ENCODE results near the gene CCDC27.

CCDC27 gene

DNA sequence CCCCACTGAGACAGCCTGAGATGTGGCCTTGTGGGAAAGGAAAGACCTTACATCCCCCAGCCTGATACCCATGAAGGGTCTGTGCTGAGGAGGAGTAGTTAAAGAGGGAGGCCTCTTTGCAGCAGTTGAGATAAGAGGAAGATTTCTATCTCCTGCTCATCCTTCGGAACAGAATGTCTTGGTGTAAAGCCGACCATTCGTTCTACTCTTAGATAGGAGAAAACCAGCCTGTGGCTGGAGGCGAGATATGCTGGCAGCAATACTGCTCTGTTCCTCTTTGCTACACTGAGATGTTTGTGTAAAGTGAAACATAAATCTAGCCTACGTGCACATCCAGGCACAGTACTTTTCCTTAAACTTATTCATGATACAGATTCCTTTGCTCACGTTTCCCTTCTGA is 1.5 kb upstream of the CCDC27 start:
- DNase-seq (ENCODE audit: extremely low read depth in 1 of 2, low read depth in 1 of 2) = no peak

DNA sequence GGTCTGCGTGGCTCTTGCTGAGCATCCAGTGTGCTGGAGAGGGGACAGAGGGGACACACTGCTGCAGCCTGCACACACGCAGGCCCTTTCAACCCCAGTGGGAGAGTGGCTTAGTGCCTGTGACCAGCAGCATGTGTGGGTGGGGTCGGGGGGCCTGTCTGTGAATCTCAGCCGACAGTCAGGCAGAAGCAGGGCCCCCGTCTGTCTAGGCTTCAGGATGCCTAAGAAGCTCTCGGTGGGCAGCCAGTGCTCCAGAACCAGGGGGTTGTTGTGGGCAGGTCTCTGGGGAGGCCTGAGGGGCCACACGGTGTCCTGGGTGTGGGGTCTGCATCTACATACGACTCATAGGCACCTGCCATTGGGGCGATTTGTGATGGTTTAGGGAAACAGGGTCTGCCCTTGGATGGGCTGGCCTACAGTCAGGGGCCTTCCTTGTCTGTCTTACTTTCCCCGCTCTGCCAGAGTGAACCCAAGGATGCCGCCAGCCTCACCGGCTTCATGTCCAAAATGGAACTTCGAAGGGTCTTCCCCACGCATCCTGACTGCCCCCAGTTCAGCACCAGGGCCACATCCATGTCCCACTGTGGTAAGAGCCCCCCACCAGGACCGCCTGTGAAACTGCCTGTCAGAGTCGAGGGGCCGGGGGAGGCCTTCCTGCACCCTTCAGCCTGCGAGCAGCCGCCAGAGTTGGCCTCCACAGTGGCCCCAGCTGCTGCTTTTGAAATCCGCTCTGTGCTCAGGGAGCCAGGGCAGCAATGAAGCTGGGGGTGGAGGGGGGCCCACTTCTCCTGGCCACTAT is 1.6 kb downstream of the CCDC27 start:
- DNase-seq (ENCODE audit: extremely low read depth in 1 of 2, low read depth in 1 of 2) = no peak

DNA sequence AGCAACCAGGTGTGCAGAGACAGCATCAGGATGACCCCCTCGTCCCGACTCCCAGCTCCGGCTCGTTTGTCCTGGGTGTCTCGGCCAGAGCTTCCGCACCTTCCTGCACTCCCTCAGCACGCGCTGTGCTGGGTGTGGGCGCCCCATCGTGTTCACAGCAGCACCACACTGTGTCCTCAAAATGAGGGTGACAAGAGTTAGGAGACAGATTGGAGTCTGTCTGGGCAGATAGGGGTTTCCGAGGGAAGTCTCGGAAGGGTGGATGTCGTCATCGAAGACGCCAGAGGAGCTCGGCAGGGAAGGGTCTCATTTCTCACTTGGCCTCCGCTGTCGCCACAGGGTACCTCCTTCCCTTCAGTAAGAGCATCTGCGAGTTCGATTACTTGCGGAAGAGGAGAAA is 4.1 kb downstream of the CCDC27 start:
- DNase-seq (ENCODE audit: extremely low read depth in 1 of 2, low read depth in 1 of 2) = no peak

- no peak for DNase-seq (ENCODE audit: extremely low read depth in 1 of 2, low read depth in 1 of 2)
Observed at GRCh38 chr1:3759164-3759563, 6.9 kb downstream of the CCDC27 start.

DNA sequence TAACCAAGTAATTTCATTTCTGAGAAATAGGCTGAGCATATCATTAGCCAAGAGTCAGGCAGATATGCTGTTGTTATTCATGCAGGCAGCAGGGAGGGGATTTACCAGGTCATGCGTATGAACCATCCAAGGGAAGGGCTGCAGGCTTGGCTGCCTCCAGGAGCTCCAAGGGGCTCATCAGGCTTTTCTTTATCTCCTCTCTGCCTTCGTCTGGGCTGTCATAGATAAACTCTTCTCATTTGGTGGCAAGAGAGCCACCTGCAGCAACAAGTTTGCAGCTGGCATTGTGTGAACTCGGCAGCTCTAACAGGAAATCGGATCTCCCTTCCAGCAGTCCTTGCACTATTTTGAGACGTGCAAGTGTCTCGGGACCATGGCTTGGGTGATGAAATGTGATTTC is 7.5 kb downstream of the CCDC27 start:
- DNase-seq (ENCODE audit: extremely low read depth in 1 of 2, low read depth in 1 of 2) = no peak

GRCh38 chr1:3761296-3762010 is 9.2 kb downstream of the CCDC27 start:
- DNase-seq (ENCODE audit: extremely low read depth in 1 of 2, low read depth in 1 of 2) = no peak

GRCh38 chr1:3762151-3762872 is 10.1 kb downstream of the CCDC27 start:
- no peak for DNase-seq (ENCODE audit: extremely low read depth in 1 of 2, low read depth in 1 of 2)

DNA sequence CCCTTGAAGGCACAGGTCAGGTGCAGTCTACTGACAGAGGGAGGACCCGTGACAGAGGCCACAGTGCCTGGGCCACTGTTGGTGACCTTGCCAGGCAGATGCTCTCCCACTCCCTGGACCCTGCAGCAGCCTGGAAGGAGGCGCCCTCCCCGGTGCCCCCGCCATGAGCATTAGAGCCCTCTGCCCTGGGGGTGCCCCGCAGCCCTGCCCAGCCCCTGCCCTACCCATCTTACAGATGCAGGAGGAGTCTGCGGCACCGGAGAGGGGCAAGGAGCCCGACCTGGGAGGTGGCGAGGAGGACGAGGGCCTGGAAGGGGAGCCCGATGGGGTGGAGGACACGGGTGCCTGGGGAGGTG is 10.6 kb downstream of the CCDC27 start:
- DNase-seq (ENCODE audit: extremely low read depth in 1 of 2, low read depth in 1 of 2) = no peak

GRCh38 chr1:3763351-3764125 is 11.3 kb downstream of the CCDC27 start:
- no peak for DNase-seq (ENCODE audit: extremely low read depth in 1 of 2, low read depth in 1 of 2)

DNA sequence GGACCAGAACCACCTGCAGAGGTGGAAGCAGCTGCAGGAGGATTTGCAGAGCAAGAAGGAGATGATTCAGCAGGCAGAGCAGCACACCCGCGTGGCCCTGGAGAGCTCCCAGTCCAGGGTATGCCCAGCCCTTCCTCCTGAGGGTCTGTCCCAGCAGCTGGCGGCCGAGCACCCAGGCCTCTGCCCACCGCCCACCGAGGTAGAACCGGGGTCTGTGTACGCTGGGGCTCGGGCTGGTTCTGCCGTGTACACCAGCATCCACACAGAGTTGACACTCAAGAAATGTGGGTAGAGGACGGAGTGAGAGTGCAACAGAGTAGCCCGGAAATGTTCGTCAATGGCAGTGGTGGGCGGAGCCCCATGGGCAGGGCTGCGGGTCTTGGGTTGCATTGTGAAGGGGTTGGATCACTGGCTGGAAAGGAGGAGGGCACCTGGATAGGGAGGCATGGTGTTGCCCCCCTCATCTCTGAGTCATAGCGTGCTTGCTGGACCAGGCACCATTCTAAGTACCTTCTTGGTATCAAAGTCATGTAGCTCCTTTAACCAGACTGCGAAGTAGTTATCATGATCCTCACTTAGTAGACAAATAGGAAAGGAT is 15.2 kb downstream of the CCDC27 start:
- no peak for DNase-seq (ENCODE audit: extremely low read depth in 1 of 2, low read depth in 1 of 2)

- DNase-seq (ENCODE audit: extremely low read depth in 1 of 2, low read depth in 1 of 2) = no peak
Observed at GRCh38 chr1:3768811-3769390, 16.7 kb downstream of the CCDC27 start.

GRCh38 chr1:3770047-3770765 is 18.0 kb downstream of the CCDC27 start:
- no peak for DNase-seq (ENCODE audit: extremely low read depth in 1 of 2, low read depth in 1 of 2)

- no peak for DNase-seq (ENCODE audit: extremely low read depth in 1 of 2, low read depth in 1 of 2)
Observed at GRCh38 chr1:3771108-3772026, 19.1 kb downstream of the CCDC27 start.

GRCh38 chr1:3772027-3772714 is 19.9 kb downstream of the CCDC27 start:
- peak; percentile 66 to 67 for DNase-seq (ENCODE audit: extremely low read depth in 1 of 2, low read depth in 1 of 2)

DNA sequence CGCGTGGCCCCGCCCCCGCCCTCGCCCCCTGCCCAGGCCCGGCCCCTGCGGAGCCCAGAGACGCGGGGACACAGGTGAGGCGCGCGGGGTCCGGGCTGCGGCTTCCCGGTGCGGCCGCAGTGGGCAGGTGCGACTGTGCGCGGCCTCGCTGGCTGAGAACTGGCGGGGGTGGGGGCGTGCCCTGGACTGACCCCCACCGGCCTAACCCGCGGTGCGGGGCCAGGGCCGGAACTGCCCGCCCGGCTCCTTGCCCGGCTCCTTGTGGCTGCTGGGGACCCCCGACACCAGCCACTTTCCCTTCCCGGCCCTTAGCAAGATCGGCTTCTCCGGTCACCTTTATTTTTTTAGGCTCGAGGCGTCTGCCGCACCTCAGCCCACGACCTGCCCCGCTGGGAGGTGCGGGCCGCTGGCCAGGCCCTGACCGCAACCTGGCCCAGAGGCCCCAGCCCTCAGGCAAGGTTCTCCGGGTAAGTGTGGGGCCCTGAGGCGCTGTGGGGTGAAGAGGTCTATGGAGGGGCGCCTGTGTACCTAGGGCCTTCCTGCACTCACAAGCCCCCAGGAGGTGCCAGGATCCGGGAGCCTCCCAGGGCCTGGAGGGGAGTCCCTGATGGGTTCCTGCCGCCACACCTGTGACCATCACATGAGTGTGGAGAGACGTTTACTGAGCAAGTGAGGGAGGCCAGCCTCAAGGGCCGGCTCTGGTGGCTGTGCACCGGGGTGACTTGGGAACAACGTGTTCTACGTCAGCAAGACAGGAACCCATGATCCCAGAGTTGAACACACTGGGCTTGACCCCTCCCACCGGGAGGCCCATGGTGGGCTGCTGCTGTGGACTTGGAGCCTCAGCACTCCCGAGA is 20.7 kb downstream of the CCDC27 start, which contains the start of gene SMIM1:
SMIM1 (plus strand) TSS at position 35 of the 857 bp plus-strand sequence. CDS start 2,625 bp downstream, outside the sequence.
- DNase-seq (ENCODE audit: extremely low read depth in 1 of 2, low read depth in 1 of 2) = no peak

DNA sequence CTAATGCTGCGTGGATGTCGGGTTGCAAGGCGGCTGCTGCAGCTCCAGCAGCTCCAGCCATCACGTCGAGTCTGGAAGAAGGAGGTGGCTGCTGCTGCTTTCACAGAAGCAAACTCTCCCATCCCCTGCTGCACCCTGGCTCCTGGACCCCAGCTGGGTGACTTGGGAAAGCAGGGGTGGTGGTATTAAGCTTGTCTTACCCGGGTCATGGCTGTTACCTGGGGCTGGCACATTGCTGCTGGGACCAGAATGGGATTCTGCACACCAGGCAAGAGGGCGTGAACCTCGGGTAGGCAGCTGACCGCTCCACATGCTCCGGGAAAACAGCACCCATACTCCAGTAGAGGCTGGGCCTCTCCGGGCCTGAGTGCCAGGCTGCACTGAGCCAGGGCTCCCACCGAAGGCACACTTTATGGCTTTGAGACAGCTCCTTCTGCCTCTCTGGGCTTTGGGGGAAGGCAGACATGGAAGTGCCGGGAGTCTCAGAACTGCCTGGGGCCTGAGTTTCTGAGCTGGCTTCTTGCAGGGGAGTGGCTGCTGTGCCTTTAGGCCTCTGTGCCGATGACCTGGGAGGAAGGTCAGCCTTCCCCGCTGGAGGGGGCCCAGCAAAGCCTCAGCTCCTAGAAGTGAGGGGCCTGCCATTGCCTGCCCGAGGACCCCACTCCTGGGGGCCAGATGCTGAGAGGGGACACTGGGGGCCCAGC is 21.5 kb downstream of the CCDC27 start:
- DNase-seq (ENCODE audit: extremely low read depth in 1 of 2, low read depth in 1 of 2) = no peak
